ENCODE results near the gene MYO5C.

The MYO5C gene

GRCh38 chr15:52220937-52221660 is 74.5 kb downstream of the MYO5C start:
- TF ChIP-seq ZFX (IDR thresholded peaks at IDR 0.05) = no peak
- no peak for TF ChIP-seq CTCF (conservative IDR thresholded peaks at IDR 0.05)

GRCh38 chr15:52220251-52220650 is 75.4 kb downstream of the MYO5C start:
- TF ChIP-seq ZFX (IDR thresholded peaks at IDR 0.05) = no peak
- TF ChIP-seq CTCF (conservative IDR thresholded peaks at IDR 0.05) = no peak
- H3K27ac ChIP-seq = no peak overlapping the region

More at GRCh38 chr15:52220937-52221660, 74.5 kb downstream of the MYO5C start:
- no peak overlapping the region for H3K27ac ChIP-seq

GRCh38 chr15:52218816-52219215 is 76.8 kb downstream of the MYO5C start:
- no peak overlapping the region for H3K27ac ChIP-seq
- no peak for TF ChIP-seq CTCF (conservative IDR thresholded peaks at IDR 0.05)
- no peak for TF ChIP-seq ZFX (IDR thresholded peaks at IDR 0.05)

- no peak for TF ChIP-seq ZFX (IDR thresholded peaks at IDR 0.05)
- TF ChIP-seq CTCF (conservative IDR thresholded peaks at IDR 0.05) = no peak
- no peak overlapping the region for H3K27ac ChIP-seq
These were observed 77.2 kb downstream of the MYO5C start for GRCh38 chr15:52218371-52218770.

- TF ChIP-seq CTCF (conservative IDR thresholded peaks at IDR 0.05) (peak; percentile 66), ZFX (IDR thresholded peaks at IDR 0.05) (no peak)
- H3K27ac ChIP-seq = 0 out of 2 replicates have a peak overlapping the region, but pooled peaks have one; percentile 0
These were observed 78.4 kb downstream of the MYO5C start for GRCh38 chr15:52217186-52217585.

GRCh38 chr15:52214553-52214952 is 81.1 kb downstream of the MYO5C start:
- TF ChIP-seq CTCF (conservative IDR thresholded peaks at IDR 0.05) = no peak
- TF ChIP-seq ZFX (IDR thresholded peaks at IDR 0.05) = no peak
- no peak overlapping the region for H3K27ac ChIP-seq

GRCh38 chr15:52213206-52213605 is 82.4 kb downstream of the MYO5C start:
- H3K27ac ChIP-seq = no peak overlapping the region
- TF ChIP-seq ZFX (IDR thresholded peaks at IDR 0.05) (no peak), CTCF (conservative IDR thresholded peaks at IDR 0.05) (no peak)
